Gastrocnemius medialis (tissue), 4 donors: ENCODE results near the gene SRRM5. TPM values are rescaled to one million over a fixed set of nuclear protein-coding genes. Genes with fewer than 3 reads are reported as not detected.

Experiments
- ATAC-seq, 2 donors: fragments of 150-250 bp; one replicate each; pipeline ENCODE4 v1.9.1; 2016
- DNase-seq, 2 donors: peaks; one replicate each; pipeline ENCODE4 v3.0.0-alpha.2; 2019
- H3K27ac ChIP-seq, 4 donors: fragments of 200-600 bp; sonication (generic); 1 replicate in 1 of 4; 2 replicates in 3 of 4; pipeline ENCODE4 v1.5.1; 2016 to 2018; ENCODE audit warnings: mild to moderate bottlenecking in 2 of 4, moderate library complexity in 1 of 4
- H3K27me3 ChIP-seq, 3 donors: fragments of 200-600 bp; sonication (generic) in 2 of 3; 1 replicate in 1 of 3; 2 replicates in 2 of 3; pipeline versions ENCODE4 v1.5.1 to v1.6.0; 2016 to 2019; ENCODE audit warnings: mild to moderate bottlenecking in 1 of 3, moderate library complexity in 1 of 3
- H3K36me3 ChIP-seq, 2 donors: fragments of 200-600 bp; sonication (generic) in 1 of 2; one replicate each; pipeline ENCODE4 v1.5.1; 2017 to 2018
- H3K4me1 ChIP-seq, 2 donors: fragments of 200-600 bp; sonication (generic) in 1 of 2; one replicate each; pipeline ENCODE4 v1.5.1; 2016 to 2017; ENCODE audit warnings: mild to moderate bottlenecking in 2 of 2
- H3K4me3 ChIP-seq, 4 donors: fragments of 200-600 bp; sonication (generic) in 3 of 4; 1 replicate in 1 of 4; 2 replicates in 3 of 4; pipeline ENCODE4 v1.5.1; 2016 to 2019; ENCODE audit warnings: mild to moderate bottlenecking in 2 of 4
- H3K9me3 ChIP-seq, 3 donors: fragments of 200-600 bp; sonication (generic) in 2 of 3; 1 replicate in 1 of 3; 2 replicates in 2 of 3; pipeline ENCODE4 v1.5.1; 2016 to 2019
- CTCF ChIP-seq, 5 experiments: fragments of 450-650 bp in 3 of 5; fragments of 200-600 bp in 2 of 5; sonication (generic) in 2 of 5; IDR thresholded peaks in 4 of 5; conservative IDR thresholded peaks in 1 of 5; 1 replicate in 4 of 5; 2 replicates in 1 of 5; pipeline ENCODE4 v1.5.1; 2016 to 2019; ENCODE audit warnings: antibody characterized with exemption in 5 of 5, mild to moderate bottlenecking in 3 of 5, moderate library complexity in 3 of 5
- POLR2A ChIP-seq, 2 donors: fragments of 450-650 bp; IDR thresholded peaks; one replicate each; pipeline ENCODE4 v1.6.1; 2017; ENCODE audit warnings: antibody characterized with exemption in 2 of 2, mild to moderate bottlenecking in 2 of 2, moderate library complexity in 2 of 2
- in situ Hi-C, 4 donors: fragments of 200-750 bp; cut with MboI; loops; one replicate each; pipeline versions ENCODE4 v1.15.0 to v1.8.0; 2017; ENCODE audit warnings: low sequenced_read_pairs in 4 of 4
- intact Hi-C: fragments of 100-400 bp; cut with DNase I; formaldehyde crosslinking; loops from one replicate; pipeline ENCODE4 v1.15.1; 2023; ENCODE audit warnings: low total_unique reads
- total RNA-seq, 4 donors: library from RNA; depleted of rRNA; stranded (reverse); fragments of >200 nt; gene quantifications; one replicate each; pipeline versions ENCODE4 v1.1.0 to v1.2.3, GENCODE V29; 2016

The SRRM5 gene
- total RNA-seq, 4 donors from 2014 or later, result 0.09 to 0.49 (median 0.25) TPM; not detected in 1

- TF ChIP-seq POLR2A (IDR thresholded peaks at IDR 0.05) (no peak), CTCF (IDR thresholded peaks at IDR 0.05 in 4 of 5, conservative IDR thresholded peaks at IDR 0.05 in 1 of 5) (no peak)
- Histone ChIP-seq H3K36me3 (peaks cover 0 to 4% of the 10 kb centered on the region in 2 donors), H3K27me3 (no peaks in the 10 kb centered on the region), H3K4me3 (no peak overlapping the region), H3K27ac (no peak overlapping the region), H3K4me1 (no peaks in the 10 kb centered on the region), H3K9me3 (no peaks in the 10 kb centered on the region)
- DNase-seq (no peak), ATAC-seq (no peak)
- intact Hi-C loops (no loop called here), in situ Hi-C loops (loop anchor here in 1 of 4 donors (25.0 kb wide), 2 partner anchors 124 to 224 kb away; partner anchors contain the start of genes ETHE1 and ZNF575)
Measured at GRCh38 chr19:43660971-43661360, 49.1 kb downstream of the SRRM5 start.

GRCh38 chr19:43662487-43662886, 50.6 kb downstream of the SRRM5 start:
- TF ChIP-seq POLR2A (IDR thresholded peaks at IDR 0.05) (no peak), CTCF (IDR thresholded peaks at IDR 0.05 in 4 of 5, conservative IDR thresholded peaks at IDR 0.05 in 1 of 5) (no peak)
- DNase-seq (no peak), ATAC-seq (no peak)
- Histone ChIP-seq H3K27ac (no peak overlapping the region), H3K9me3 (no peaks in the 10 kb centered on the region), H3K4me3 (no peak overlapping the region), H3K36me3 (peaks cover 0 to 4% of the 10 kb centered on the region in 2 donors), H3K4me1 (no peaks in the 10 kb centered on the region), H3K27me3 (peaks cover 0 to 7% (median 6%) of the 10 kb centered on the region in 3 donors)
- in situ Hi-C loops, result loop anchor here in 1 of 4 donors (25.0 kb wide), 2 partner anchors 125 to 225 kb away; partner anchors contain the start of genes ETHE1 and ZNF575
- intact Hi-C loops, result no loop called here

GRCh38 chr19:43664018-43664417, 52.1 kb downstream of the SRRM5 start:
- H3K9me3 ChIP-seq, result no peaks in the 10 kb centered on the region
- H3K27ac ChIP-seq, result no peak overlapping the region
- peaks cover 5 to 22% (median 19%) of the 10 kb centered on the region in 3 donors for H3K27me3 ChIP-seq
- in situ Hi-C loops (loop anchor here in 1 of 4 donors (25.0 kb wide), 2 partner anchors 127 to 227 kb away; partner anchors contain the start of genes ETHE1 and ZNF575), intact Hi-C loops (no loop called here)
- H3K4me1 ChIP-seq, result peaks cover 2 to 5% of the 10 kb centered on the region in 2 donors
- no peak overlapping the region for H3K4me3 ChIP-seq
- TF ChIP-seq CTCF (IDR thresholded peaks at IDR 0.05 in 4 of 5, conservative IDR thresholded peaks at IDR 0.05 in 1 of 5) (no peak), POLR2A (IDR thresholded peaks at IDR 0.05) (no peak)
- ATAC-seq, result no peak
- DNase-seq, result no peak
- no peaks in the 10 kb centered on the region for H3K36me3 ChIP-seq

Other genes starting within 250 kb of the SRRM5 start
- not detected for gene TEX101, start 197.2 kb upstream of the SRRM5 start, total RNA-seq
- gene LYPD3, start 146.5 kb upstream of the SRRM5 start, total RNA-seq, result not detected
- 1 to 10 TPM; 1.5 to 9.6 (median 6.7) TPM for gene PHLDB3, start 107.3 kb upstream of the SRRM5 start, total RNA-seq
- gene ETHE1, start 84.9 kb upstream of the SRRM5 start, total RNA-seq, result 10 to 100 TPM; 18.6 to 34.8 (median 29.2) TPM
- gene ZNF575, start 78.9 kb upstream of the SRRM5 start, total RNA-seq, result not detected
- gene XRCC1, start 36.6 kb upstream of the SRRM5 start, total RNA-seq, result 10 to 100 TPM in 3 of 4 donors, 1 to 10 TPM in 1; 9.3 to 20.3 (median 16.7) TPM
- gene PINLYP, start 36.3 kb upstream of the SRRM5 start, total RNA-seq, result 1 to 10 TPM in 1 of 4 donors, not detected in 3; 1.2 TPM
- gene IRGQ, start 16.0 kb upstream of the SRRM5 start, total RNA-seq, result 10 to 100 TPM; 20.2 to 25.8 (median 23.6) TPM
- gene ZNF576, start 15.5 kb upstream of the SRRM5 start, total RNA-seq, result 10 to 100 TPM in 2 of 4 donors, 1 to 10 TPM in 2; 6.9 to 19.8 (median 11.6) TPM
- 10 to 100 TPM; 15.4 to 26.7 (median 20.0) TPM for gene ZNF428, start 7.5 kb downstream of the SRRM5 start, total RNA-seq
- 1 to 10 TPM; 2.6 to 4.5 (median 4.2) TPM for gene CADM4, start 27.8 kb downstream of the SRRM5 start, total RNA-seq
- gene PLAUR, start 58.1 kb downstream of the SRRM5 start, total RNA-seq, result 1 to 10 TPM in 3 of 4 donors, under 1 TPM in 1; 0.41 to 8.7 (median 3.4) TPM
- not detected for gene IRGC, start 104.0 kb downstream of the SRRM5 start, total RNA-seq
- 1 to 10 TPM; 4.5 to 9.1 (median 7.1) TPM for gene SMG9, start 142.9 kb downstream of the SRRM5 start, total RNA-seq
- 1 to 10 TPM in 3 of 4 donors, not detected in 1; 1.1 to 4.1 (median 1.7) TPM for gene KCNN4, start 168.9 kb downstream of the SRRM5 start, total RNA-seq
- 1 to 10 TPM in 1 of 4 donors, under 1 TPM in 1, not detected in 2; 0.35 to 1.4 TPM for gene LYPD5, start 190.4 kb downstream of the SRRM5 start, total RNA-seq
- 1 to 10 TPM; 1.4 to 7.3 (median 2.1) TPM for gene ZNF283, start 215.2 kb downstream of the SRRM5 start, total RNA-seq